Measurements from ENCODE around the gene CIZ1. TPM values are rescaled to one million over a fixed set of nuclear protein-coding genes. Genes with fewer than 3 reads are reported as not detected.
A peak's percentile ranks its signal among the peaks of the same experiment; 100 is the strongest.

Gene CIZ1, protein sequence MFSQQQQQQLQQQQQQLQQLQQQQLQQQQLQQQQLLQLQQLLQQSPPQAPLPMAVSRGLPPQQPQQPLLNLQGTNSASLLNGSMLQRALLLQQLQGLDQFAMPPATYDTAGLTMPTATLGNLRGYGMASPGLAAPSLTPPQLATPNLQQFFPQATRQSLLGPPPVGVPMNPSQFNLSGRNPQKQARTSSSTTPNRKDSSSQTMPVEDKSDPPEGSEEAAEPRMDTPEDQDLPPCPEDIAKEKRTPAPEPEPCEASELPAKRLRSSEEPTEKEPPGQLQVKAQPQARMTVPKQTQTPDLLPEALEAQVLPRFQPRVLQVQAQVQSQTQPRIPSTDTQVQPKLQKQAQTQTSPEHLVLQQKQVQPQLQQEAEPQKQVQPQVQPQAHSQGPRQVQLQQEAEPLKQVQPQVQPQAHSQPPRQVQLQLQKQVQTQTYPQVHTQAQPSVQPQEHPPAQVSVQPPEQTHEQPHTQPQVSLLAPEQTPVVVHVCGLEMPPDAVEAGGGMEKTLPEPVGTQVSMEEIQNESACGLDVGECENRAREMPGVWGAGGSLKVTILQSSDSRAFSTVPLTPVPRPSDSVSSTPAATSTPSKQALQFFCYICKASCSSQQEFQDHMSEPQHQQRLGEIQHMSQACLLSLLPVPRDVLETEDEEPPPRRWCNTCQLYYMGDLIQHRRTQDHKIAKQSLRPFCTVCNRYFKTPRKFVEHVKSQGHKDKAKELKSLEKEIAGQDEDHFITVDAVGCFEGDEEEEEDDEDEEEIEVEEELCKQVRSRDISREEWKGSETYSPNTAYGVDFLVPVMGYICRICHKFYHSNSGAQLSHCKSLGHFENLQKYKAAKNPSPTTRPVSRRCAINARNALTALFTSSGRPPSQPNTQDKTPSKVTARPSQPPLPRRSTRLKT
- 133 and 151 TPM in 2 replicates for total RNA-seq (2022)
- percentile 53 among the genes with signal in this experiment for Bru-seq, nascent RNA
- percentile 67 among the genes with signal in this experiment for BruChase-seq, experiment 1, labeled RNA remaining after a 6-hour chase
- BruChase-seq, experiment 2, labeled RNA remaining after a 2-hour chase, result percentile 61 among the genes with signal in this experiment
- long read RNA-seq, transcript CIZ1-204 (17 exons, 2,984 nt), result major isoform, 87 of 202 reads
- long read RNA-seq, partial matches to known transcripts, result 21 of 202 reads
- long read RNA-seq, other reads (novel, unspliced or antisense), result 88 of 202 reads

DNA sequence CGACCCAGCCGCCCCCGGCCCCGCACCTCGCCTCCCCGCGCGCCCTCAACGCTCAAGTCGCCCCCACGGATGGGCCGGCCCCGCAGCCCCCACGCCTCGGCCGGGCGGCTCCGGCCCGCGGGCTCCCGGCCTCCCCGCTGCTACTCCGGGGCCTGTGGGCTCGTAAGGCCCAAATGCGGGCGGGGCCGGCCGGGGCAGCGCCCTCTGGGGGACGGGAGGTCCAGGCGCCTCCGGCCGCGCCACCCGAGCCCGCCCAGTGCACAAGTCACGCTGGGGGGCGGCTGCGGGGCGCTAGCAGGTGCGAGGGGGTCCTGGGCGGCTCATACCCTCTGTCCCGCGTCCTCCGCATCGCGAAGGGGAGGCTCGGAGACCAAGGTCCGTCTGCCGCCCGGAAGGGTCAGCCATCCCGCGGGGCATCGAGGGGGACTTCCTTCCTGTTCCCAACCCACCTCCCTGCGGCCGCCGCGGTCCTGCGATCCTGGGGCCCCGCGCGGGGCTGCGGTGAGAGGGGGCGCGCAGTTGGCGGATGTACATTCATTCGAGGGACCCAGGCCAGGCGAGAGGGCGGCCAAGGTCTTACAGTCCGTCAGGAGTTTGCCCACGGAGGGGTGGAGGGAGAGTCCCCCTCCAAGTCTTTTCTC is at the start of gene CIZ1:
TSS of gene CIZ1 (minus strand) at position 167 of the 641 bp plus-strand sequence. CDS start 715 bp downstream, outside the sequence.
- TF ChIP-seq, protein P1, sequence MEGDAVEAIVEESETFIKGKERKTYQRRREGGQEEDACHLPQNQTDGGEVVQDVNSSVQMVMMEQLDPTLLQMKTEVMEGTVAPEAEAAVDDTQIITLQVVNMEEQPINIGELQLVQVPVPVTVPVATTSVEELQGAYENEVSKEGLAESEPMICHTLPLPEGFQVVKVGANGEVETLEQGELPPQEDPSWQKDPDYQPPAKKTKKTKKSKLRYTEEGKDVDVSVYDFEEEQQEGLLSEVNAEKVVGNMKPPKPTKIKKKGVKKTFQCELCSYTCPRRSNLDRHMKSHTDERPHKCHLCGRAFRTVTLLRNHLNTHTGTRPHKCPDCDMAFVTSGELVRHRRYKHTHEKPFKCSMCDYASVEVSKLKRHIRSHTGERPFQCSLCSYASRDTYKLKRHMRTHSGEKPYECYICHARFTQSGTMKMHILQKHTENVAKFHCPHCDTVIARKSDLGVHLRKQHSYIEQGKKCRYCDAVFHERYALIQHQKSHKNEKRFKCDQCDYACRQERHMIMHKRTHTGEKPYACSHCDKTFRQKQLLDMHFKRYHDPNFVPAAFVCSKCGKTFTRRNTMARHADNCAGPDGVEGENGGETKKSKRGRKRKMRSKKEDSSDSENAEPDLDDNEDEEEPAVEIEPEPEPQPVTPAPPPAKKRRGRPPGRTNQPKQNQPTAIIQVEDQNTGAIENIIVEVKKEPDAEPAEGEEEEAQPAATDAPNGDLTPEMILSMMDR (IDR thresholded peaks at IDR 0.05; ENCODE audit: unreplicated experiment), result peak; percentile 76
- Mint-ChIP-seq H3K4me1 (ENCODE audit: insufficient read depth, unreplicated experiment) (peaks cover 4% of the 10 kb centered on the region), H3K4me3 (ENCODE audit: unreplicated experiment) (peak within 1 kb of the TSS; percentile 91), H3K27me3 (ENCODE audit: insufficient read depth, unreplicated experiment) (no peaks in the 10 kb centered on the region), H3K27ac (ENCODE audit: low read depth, unreplicated experiment) (peak within 1 kb of the TSS; percentile 93), H3K36me3 (ENCODE audit: insufficient read depth, unreplicated experiment) (peaks cover 25% of the 10 kb centered on the region), H3K9me3 (ENCODE audit: unreplicated experiment) (no peaks in the 10 kb centered on the region)
- intact Hi-C loops (cut with micrococcal nuclease), result loop anchor here (5.0 kb wide), 1 partner anchor 64 kb away; the partner anchor contains the start of gene PTGES2
- ChIA-PET POLR2A (interaction anchor here (1.0 to 2.0 kb wide), 6 partner anchors 14 to 150 kb away, joined by 3 to 11 read pairs (median 3); partner anchors contain the start of gene BBLN), CTCF (interaction anchor here (0.6 to 1.2 kb wide), 5 partner anchors 9 to 668 kb away, joined by 3 to 4 read pairs (median 3); no protein-coding TSS in a partner anchor)
- peak; percentile 74 for DNase-seq (ENCODE audit: unreplicated experiment)
- TSS peak; percentile 70 for BruUV-seq (replicated peaks)

DNA sequence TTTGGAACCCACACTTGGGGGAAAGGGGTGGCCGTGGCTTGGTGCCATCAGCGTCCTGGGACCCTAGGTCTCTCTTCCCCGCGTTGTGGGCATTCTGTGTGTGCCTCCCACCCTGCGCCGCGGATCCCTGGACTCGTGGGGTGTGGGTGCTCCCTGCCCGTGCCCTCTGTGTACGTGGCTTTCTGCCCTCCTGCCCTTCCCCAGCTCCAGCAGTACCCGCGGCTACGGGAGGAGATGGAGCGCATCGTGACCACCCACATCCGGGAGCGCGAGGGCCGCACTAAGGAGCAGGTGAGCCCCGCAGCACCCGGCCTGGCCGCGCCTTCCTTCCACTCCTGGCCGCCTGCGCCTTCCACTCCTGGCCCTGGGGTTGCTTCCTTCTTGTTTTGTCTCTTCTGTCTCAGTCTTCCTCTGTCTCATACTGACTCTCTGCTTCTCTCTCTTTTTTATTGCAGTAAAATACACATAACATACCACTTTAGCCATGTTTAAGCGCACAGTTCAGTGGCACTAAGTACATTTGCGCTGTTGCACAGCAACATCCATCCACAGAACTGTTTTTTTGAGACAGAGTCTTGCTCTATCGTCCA is 42.5 kb upstream of the CIZ1 start:
- no peak overlapping the region for H3K4me3 Mint-ChIP-seq (ENCODE audit: unreplicated experiment)
- no peaks in the 10 kb centered on the region for H3K4me1 Mint-ChIP-seq (ENCODE audit: insufficient read depth, unreplicated experiment)
- POLR2A ChIA-PET, result interaction anchor here (0.8 kb wide), 1 partner anchor 16 kb away, joined by 3 read pairs; no protein-coding TSS in a partner anchor
- H3K27me3 Mint-ChIP-seq (ENCODE audit: insufficient read depth, unreplicated experiment), result peaks cover 17% of the 10 kb centered on the region
- DNase-seq (ENCODE audit: unreplicated experiment), result no peak
- CTCF ChIA-PET, result no interaction called here
- no peaks in the 10 kb centered on the region for H3K9me3 Mint-ChIP-seq (ENCODE audit: unreplicated experiment)
- no TSS peak for BruUV-seq (replicated peaks)
- intact Hi-C loops (cut with micrococcal nuclease), result no loop called here
- TF ChIP-seq, protein P1 (IDR thresholded peaks at IDR 0.05; ENCODE audit: unreplicated experiment), result no peak
- no peak overlapping the region for H3K27ac Mint-ChIP-seq (ENCODE audit: low read depth, unreplicated experiment)
- no peaks in the 10 kb centered on the region for H3K36me3 Mint-ChIP-seq (ENCODE audit: insufficient read depth, unreplicated experiment)

DNA sequence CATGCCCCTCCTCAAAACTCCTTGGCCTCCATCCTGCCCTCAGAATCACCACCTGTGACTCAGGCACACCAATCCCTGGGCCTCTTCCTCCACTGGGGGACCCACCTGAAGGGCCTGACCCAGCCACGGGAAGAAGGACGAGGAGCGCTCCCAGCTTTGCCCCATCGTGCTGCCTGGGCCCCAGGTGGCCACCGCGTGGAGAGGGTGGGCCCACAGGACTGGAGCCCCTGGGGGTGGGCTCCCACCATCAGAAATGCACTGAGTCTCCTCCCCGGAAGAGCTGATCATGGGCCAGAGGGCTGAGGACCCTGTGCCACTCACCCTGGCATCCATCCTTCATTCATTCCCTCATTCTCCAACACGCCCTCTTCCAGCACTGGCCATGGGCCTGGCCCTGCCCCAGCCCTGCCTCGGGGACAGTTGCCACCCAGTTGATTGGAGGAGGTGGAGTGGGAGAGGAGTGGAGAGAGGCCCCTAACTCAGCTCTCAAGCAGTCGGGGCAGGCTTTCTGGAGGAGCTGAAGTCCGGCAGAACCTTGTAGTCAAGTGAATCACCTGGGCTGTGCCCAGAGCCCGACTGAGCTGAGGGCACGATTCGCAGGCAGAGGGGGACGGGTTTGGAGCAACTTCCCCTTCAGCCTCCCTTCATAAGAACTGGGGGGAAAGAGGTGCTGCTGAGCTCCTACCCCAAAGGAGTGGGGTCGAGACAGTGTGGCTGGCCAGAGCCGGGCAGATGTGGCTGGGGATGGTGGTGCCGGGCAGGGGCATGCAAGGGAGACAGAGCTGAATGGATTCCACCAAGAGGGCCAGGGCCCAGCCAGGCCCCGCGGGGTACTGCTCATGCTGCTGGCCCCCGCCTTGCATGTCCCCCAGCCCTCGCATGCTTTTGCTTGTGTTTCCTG is 41.4 kb upstream of the CIZ1 start:
- TF ChIP-seq, protein P1 (IDR thresholded peaks at IDR 0.05; ENCODE audit: unreplicated experiment), result no peak
- H3K4me3 Mint-ChIP-seq (ENCODE audit: unreplicated experiment), result no peak overlapping the region
- BruUV-seq (replicated peaks), result no TSS peak
- ChIA-PET CTCF (no interaction called here), POLR2A (interaction anchor here (0.8 kb wide), 1 partner anchor 18 kb away, joined by 3 read pairs; no protein-coding TSS in a partner anchor)
- peaks cover 12% of the 10 kb centered on the region for H3K27me3 Mint-ChIP-seq (ENCODE audit: insufficient read depth, unreplicated experiment)
- H3K4me1 Mint-ChIP-seq (ENCODE audit: insufficient read depth, unreplicated experiment), result no peaks in the 10 kb centered on the region
- no peak for DNase-seq (ENCODE audit: unreplicated experiment)
- H3K9me3 Mint-ChIP-seq (ENCODE audit: unreplicated experiment), result no peaks in the 10 kb centered on the region
- H3K27ac Mint-ChIP-seq (ENCODE audit: low read depth, unreplicated experiment), result no peak overlapping the region
- intact Hi-C loops (cut with micrococcal nuclease), result no loop called here
- no peaks in the 10 kb centered on the region for H3K36me3 Mint-ChIP-seq (ENCODE audit: insufficient read depth, unreplicated experiment)
